Measurements from ENCODE around the gene CTAGE9.
"Not testable (repeated sequence)": the region's sequence is repeated elsewhere in the genome, so short reads cannot be mapped to it uniquely, and the experiment has no call there.

Gene CTAGE9

DNA sequence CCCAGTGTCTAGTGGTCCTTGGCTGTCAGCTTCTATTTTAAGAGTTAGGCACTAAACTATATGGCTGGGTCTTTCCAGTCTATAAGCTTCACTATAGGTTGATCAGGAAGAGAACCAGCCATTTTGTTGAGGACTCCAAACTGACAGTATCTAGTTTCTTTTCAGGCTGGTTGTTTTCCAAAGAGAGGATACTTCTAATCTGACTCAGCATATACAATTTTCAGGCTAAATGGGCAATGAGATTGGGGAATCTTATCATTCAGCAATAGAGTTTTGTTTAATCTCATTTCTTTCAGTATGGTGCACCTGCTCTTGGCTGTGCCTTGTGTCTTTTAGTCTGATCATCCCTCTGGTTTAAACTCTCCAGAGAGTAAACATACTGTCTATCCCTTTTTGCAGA, 20.4 kb upstream of the CTAGE9 start:
- DNase-seq: no peak
- in situ Hi-C loops (cut with HindIII; ENCODE audit: low pct_ligation_motif_present, low pct_unique_long_range_greater_than_20kb, low sequenced_read_pairs): no loop called here

DNA sequence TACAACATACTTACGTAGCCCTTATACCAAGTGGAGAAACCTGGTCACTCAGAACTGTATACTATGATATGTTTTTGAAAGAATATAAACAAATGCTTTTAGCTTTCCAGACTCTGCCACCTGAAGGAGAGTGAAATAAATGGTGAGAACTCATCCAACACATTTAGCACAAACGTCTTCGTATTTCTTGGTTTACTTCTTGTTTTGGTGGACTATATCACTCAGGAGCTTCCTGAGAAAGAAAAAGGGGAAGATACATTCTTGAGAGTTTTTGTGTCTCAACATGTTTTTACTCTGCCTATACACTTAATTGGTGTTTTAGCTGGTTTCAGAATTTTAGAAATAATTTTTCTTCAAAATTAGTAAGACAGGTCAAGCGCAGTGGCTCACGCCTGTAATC, 19.4 kb upstream of the CTAGE9 start:
- DNase-seq: no peak
- in situ Hi-C loops (cut with HindIII; ENCODE audit: low pct_ligation_motif_present, low pct_unique_long_range_greater_than_20kb, low sequenced_read_pairs): no loop called here

DNA sequence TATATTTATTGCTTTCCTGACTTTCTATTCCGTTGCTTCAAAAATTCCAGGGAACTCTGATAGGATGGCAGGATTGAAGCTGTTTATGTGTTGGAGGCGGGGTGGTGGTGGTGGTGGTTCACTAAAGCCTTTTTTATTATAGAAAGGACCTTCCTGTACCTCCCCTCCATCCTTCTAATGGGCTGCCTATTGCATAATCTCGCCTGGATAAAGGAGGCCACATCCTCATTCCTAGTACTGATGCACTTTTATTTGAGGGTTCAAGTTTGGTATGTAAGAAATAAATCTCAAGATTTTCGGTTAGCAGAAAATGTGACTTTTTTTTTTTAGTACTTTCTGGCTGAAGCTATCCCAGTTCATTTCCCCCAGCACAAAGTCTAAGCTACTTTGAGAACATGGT, 18.7 kb upstream of the CTAGE9 start:
- DNase-seq: no peak
- in situ Hi-C loops (cut with HindIII; ENCODE audit: low pct_ligation_motif_present, low pct_unique_long_range_greater_than_20kb, low sequenced_read_pairs): no loop called here

DNA sequence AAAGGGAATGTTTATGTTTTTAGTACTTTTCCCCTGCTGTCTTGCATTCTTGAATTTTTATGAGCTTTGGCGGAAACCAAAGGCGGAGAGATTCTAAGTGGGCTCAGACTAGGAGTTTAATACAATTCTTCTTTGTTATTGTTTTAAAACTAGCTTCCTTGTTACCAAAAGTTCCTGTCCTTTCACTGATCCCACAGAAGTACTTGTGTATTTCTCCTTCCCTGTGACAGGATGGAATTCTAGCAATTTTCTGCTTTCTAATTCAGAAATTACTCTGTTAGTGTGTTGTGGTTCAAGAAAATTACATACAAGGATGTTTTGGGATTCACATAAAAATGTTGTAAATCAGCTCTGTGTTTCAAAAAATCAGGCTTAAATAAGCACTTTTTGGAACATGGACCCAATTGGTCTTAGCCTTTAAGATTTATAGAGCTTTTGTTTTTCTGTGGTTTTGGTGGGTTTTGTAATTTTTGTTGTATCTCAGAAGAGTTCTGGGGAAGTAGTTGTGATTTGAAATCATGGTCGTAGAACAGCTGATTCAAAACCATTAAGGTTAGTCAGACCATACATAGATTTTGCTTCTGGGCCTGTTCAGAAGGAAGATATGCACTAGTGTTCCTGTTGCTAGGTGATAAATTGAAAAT, 17.6 kb upstream of the CTAGE9 start:
- DNase-seq: no peak
- in situ Hi-C loops (cut with HindIII; ENCODE audit: low pct_ligation_motif_present, low pct_unique_long_range_greater_than_20kb, low sequenced_read_pairs): no loop called here

DNA sequence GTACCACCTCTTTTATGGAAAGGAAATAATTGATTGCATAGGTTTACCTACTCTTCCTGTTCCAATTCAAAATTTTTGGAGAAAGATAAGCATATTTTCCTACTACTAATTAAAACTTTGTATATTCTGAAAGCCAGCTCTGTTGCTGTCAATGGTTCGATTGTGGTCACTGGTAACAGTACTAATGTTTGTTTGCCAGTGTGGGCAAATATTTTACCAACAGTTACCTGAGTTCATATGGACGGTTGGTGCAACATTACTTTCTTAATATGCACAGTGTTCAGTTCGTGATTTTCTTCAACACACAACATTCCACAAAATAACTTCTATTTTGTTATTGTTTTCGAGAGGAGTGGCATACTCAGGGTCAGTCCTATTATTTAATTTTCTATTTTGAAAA, 17.1 kb upstream of the CTAGE9 start:
- in situ Hi-C loops (cut with HindIII; ENCODE audit: low pct_ligation_motif_present, low pct_unique_long_range_greater_than_20kb, low sequenced_read_pairs): no loop called here
- no peak for DNase-seq

DNA sequence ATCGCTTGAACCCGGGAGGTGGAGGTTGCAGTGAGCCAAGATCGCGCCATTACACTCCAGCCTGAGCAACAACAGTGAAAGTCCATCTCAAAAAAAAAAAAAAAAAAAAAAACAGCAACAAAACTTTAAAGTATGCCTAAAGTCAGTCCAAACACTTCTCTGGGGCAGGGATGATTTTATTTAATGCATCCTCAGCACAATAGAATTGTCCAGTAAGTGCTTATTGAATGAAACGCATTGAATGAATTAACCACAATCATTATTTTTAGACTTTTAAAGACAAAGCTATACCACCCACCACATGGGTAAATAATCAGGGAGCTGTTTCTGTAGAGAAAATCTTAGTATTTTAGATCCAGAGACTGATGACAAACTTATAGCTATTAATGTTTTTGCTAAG, 16.6 kb upstream of the CTAGE9 start:
- in situ Hi-C loops (cut with HindIII; ENCODE audit: low pct_ligation_motif_present, low pct_unique_long_range_greater_than_20kb, low sequenced_read_pairs): no loop called here

DNA sequence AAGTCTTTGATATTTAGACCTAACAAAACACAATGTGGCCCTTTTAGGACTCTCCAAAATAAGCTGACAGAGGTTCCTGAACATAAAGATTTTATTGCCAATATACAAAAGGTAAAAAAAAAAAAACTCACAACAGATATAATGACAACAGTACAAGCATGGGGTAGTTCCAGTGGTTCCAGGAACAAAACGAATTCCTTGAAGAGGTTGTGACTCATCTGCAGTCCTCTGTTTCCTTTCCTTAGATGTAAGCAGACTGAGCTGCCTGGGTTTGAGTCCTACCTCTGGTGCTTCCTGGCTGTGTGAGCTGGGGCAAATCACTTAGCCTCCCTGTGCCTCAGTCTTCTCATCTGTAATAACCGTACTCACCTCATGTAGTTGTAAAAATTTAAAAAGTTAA, 13.3 kb upstream of the CTAGE9 start:
- in situ Hi-C loops (cut with HindIII; ENCODE audit: low pct_ligation_motif_present, low pct_unique_long_range_greater_than_20kb, low sequenced_read_pairs): no loop called here
- DNase-seq: no peak

More for the DNA sequence above, 16.6 kb upstream of the CTAGE9 start:
- DNase-seq: no peak

DNA sequence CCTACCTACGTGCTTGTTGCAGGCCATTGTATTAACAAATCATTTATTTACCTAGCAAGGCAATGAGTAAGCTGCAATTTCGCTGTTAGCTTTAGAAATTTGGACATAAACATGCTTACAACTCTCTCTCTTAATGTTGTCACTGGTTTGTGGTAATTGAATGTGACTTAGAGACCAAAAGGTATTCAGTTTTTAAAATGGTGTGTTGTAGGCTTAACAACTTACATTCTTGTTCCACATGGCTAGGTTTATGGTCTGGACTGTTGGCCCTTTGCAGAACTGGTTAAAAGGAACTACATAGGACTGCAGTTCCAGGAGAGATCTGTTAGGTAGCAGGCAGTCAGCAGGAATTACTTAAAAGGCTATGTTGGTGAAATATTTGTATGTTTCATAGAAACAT, 10.3 kb upstream of the CTAGE9 start:
- in situ Hi-C loops (cut with HindIII; ENCODE audit: low pct_ligation_motif_present, low pct_unique_long_range_greater_than_20kb, low sequenced_read_pairs): no loop called here
- DNase-seq: peak; percentile 4

DNA sequence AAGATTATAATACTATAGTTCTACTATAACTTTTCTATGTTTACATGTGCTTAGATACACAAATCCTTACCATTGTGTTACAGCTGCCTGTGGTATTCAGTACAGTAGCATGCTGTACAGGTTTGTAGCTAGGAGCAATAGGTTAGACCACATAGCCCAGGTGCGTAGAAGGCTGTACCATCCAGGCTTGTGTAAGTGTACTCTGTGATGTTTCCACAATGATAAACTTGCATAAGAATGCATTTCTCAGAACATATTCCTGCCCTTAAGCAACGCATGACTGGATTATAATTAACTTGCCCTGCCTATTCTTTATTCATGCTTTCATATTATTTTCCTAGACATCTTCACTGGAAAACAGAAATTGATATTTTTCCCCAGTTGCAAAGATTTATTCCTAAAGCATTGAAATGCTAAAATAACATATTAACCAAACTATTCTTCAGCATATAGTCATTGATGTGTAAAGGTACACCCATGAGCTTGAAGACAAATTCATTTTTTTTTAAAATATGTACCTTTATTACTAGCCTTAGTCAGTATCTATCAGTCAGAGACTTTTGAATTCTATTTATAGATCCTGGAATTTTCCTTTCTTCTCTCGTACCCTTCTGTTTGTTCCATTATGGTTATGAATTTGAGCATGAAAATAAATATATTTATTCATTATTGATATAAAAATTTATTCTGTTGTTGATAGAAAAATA, 7.2 kb upstream of the CTAGE9 start:
- DNase-seq: no peak
- in situ Hi-C loops (cut with HindIII; ENCODE audit: low pct_ligation_motif_present, low pct_unique_long_range_greater_than_20kb, low sequenced_read_pairs): no loop called here

DNA sequence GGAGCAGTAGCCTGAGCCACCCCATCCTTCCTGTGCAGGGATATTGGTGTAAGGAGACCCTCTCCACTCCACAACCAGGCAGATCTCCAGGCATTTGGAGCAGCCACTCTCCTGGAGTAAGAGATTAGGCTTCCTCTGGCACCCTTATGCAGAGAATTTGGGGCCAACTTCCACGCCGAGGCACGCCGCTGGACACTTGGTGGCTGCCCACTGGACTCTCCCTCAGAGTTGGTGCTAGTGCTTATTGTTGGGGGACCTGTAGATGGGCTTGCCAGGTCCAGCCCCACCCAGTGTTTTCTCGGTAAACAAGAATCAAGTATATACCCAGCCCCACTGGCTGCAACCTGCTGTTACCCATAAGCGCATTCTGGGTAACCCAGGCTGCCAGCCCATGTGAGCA, 4.8 kb upstream of the CTAGE9 start:
- DNase-seq; in situ Hi-C loops (cut with HindIII; ENCODE audit: low pct_ligation_motif_present, low pct_unique_long_range_greater_than_20kb, low sequenced_read_pairs): not testable (repeated sequence)

DNA sequence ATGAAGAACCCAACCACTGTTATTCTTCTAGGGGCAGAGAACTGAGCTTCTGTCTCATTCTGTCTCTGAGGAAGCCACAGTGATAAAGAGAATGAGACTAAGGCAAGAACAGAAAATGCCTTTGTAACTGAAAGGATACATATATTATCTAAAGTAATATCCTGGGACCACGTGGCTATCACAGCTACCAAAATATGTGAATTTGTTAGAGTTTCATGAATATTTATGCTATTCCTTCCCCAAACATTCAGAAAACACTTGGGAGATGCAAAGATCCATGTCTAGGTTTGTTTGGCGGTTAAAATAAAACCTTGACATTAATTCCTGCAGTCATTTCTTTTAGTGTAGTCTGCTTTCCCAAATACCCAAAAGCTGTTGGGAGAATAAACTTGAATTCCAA, 6.9 kb downstream of the CTAGE9 start:
- in situ Hi-C loops (cut with HindIII; ENCODE audit: low pct_ligation_motif_present, low pct_unique_long_range_greater_than_20kb, low sequenced_read_pairs); DNase-seq: not testable (repeated sequence)

DNA sequence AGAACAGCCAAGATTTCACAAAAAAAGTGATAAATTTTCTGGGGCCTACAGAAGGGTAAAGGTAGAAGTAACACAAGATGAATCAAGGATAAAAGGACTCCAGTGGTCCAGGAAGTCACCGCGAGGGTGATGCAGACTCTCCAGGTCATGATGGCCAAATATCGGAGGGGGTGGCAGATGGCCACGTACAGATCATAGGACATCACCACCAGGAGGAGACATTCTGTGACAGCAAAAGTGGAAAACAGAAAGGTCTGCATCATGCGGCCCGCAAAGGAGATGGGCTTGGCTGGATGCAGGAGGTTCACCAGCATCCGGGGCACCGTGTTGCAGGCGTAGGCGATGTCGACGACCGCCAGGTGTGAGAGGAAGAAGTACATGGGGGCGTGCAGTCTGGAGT, 10.0 kb downstream of the CTAGE9 start:
- in situ Hi-C loops (cut with HindIII; ENCODE audit: low pct_ligation_motif_present, low pct_unique_long_range_greater_than_20kb, low sequenced_read_pairs); DNase-seq: not testable (repeated sequence)

DNA sequence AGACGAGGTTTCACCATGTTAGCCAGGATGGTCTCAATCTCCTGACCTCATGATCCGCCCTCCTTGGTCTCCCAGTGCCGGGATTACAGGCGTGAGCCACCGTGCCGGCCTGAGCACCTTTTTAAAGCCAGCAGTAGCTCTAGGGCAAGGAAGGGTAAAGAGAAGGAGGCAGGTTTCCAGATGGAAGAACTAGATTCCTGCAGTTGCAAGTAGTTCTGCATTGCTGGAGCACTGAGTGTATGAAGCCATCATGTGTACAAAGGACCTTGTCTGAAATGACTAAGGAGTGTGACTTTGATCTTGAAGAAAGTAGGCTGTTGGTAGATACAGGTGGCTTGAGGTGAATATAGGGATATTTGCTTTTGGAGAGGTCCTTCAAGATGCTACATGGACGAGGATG, 13.9 kb downstream of the CTAGE9 start:
- in situ Hi-C loops (cut with HindIII; ENCODE audit: low pct_ligation_motif_present, low pct_unique_long_range_greater_than_20kb, low sequenced_read_pairs): no loop called here
- DNase-seq: no peak

DNA sequence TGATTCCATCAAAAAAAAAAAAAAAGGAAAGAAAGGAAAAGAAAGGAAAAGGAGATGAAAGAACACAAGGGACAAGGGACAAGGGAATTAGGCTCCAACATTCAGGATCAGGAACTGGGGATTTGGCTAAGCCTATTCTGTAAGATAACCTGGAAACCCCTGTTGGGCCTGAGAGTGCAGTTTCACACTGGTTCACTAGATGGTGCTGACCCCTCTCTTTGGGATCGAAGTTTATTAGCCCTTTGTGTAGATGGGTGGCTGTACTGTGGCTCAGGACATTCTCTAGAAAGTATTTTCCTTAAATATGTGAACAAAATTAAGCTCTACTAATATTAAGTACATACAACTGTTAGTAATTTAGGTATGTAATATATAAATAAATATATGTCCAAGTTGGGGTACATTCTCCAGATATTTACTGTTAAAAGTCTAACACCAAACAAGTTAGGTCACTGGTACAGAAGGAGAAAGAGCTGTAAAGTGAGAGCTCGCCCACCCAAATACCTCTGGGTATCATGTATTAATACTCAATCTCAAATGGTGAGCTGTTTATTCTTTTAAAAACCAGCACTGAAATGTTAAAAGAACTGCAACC, 15.9 kb downstream of the CTAGE9 start:
- in situ Hi-C loops (cut with HindIII; ENCODE audit: low pct_ligation_motif_present, low pct_unique_long_range_greater_than_20kb, low sequenced_read_pairs): no loop called here
- peak; percentile 63 for DNase-seq

DNA sequence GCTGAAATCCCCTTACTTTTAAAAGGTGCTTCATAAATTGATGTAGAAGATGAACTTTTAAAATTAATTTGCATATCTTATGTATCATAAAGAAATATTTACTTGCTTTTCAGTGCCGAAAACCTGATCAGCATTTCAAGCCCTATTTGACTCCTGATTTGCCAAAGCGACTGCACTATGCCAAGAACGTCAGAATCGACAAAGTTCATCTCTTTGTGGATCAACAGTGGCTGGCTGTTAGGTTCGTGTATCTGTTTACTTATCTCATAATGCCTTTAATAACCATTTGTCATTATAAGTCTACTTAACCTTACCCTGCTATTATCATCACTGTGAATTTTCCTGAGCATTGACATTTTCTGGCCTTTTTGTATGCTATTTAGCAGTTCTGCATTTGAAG, 17.4 kb downstream of the CTAGE9 start:
- in situ Hi-C loops (cut with HindIII; ENCODE audit: low pct_ligation_motif_present, low pct_unique_long_range_greater_than_20kb, low sequenced_read_pairs): no loop called here
- DNase-seq: no peak

DNA sequence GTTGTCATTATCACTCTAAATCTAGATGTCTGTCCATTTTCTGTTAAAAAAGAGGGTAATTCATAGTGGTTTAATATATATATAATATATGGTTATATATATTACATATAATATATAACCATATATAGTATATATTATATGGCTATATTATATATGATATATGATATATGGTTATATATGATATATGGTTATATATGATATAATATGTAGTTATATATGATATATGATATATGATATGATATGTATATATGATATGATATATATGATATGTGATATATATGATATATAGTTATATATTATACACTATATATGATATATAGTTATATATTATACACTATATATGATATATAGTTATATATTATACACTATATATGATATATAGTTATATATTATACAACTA, 18.2 kb downstream of the CTAGE9 start:
- in situ Hi-C loops (cut with HindIII; ENCODE audit: low pct_ligation_motif_present, low pct_unique_long_range_greater_than_20kb, low sequenced_read_pairs): no loop called here
- no peak for DNase-seq

DNA sequence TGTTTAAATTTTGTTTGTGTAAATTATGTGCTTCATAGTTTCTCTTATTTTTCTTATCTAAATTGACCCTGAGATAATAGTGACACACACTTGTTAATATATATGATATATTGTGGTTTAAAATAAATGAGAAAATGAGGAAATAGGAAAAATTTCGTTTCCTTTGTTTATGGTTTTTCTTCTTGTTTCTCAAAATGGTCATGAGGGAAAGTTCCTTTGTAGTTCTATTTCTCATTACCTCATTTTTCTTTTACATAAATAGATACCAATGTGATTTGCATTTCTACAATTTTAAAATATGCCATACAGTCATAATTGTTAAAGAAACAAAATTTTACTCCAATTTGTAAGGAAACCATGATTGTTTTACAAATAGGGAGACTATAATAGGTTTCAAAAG, 18.8 kb downstream of the CTAGE9 start:
- no peak for DNase-seq
- in situ Hi-C loops (cut with HindIII; ENCODE audit: low pct_ligation_motif_present, low pct_unique_long_range_greater_than_20kb, low sequenced_read_pairs): no loop called here

DNA sequence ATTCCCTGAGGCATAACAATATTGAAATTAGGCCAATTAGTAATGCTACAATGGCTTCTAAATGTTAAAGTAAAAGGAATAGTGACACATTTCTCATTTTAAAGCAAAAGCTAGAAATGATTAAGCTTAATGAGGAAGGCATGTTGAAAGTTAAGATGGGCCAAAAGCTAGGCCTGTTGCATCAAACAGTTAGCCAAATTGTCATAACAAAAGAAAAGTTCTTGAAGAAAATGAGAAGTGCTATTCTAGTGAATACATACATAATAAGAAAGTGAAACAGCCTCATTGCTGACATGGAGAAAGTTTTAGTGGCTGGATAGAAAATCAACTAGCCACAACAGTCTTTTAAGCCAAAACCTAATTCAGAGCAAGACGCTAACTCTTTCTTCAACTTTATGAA, 22.5 kb downstream of the CTAGE9 start:
- no peak for DNase-seq
- in situ Hi-C loops (cut with HindIII; ENCODE audit: low pct_ligation_motif_present, low pct_unique_long_range_greater_than_20kb, low sequenced_read_pairs): no loop called here

DNA sequence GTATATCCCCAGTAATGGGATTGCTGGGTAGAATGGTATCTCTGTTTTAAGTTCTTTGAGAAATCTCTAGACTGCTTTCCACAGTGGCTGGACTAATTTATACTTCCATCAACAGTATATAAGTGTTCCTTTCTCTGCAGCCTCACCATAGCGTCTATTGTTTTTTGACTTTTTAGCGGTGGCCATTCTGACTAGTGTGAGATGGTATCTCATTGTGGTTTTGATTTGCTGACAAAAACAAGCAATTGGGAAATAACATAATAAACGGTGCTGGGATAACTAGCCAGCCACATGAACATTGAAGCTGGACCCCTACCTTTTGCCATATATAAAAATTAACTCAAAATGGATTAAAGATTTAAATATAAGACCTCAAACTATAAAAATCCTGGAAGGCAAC, 23.8 kb downstream of the CTAGE9 start:
- in situ Hi-C loops (cut with HindIII; ENCODE audit: low pct_ligation_motif_present, low pct_unique_long_range_greater_than_20kb, low sequenced_read_pairs): no loop called here
- no peak for DNase-seq

DNA sequence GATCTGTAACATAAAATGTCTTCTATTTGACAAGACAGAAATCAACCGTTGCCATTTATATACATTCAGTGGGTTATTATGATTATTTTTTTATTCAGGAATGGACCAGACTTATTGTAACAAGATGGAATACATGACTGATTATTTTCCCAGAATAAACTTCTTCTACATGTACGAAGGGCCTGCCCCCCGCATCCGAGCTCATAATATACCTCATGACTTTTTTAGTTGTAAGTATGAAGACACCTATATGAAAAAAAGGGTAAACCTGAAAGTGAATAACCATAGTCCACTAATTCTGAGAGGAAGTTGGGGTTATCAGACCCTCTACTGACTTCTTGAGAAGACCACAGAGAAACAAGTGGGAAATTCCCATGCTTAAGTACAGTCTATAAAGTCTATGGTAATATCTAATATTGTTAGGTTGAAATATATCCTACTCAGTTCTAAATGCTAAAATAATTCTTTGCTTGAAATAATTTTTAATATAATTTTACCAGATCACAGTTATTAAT, 25.5 kb downstream of the CTAGE9 start:
- in situ Hi-C loops (cut with HindIII; ENCODE audit: low pct_ligation_motif_present, low pct_unique_long_range_greater_than_20kb, low sequenced_read_pairs): no loop called here
- no peak for DNase-seq
